Fibroblast of lung (primary cell): ENCODE measurements around the gene RAB6A.

Experiments used
- EZH2 ChIP-seq: IDR thresholded peaks from 2 replicates; pipeline ENCODE4 v1.5.1; 2012; ENCODE audit warnings: low read length, control low read depth, mild to moderate bottlenecking; ENCODE audit errors: missing control alignments
- TF ChIP-seq, protein P1 (sequence below), 2 donors: IDR thresholded peaks in 1 of 2; conservative IDR thresholded peaks in 1 of 2; 1 replicate in 1 of 2; 2 replicates in 1 of 2; pipeline ENCODE4 v1.5.1; 2011 to 2012; ENCODE audit warnings: low read length in 2 of 2, control low read depth in 1 of 2, inconsistent platforms in 1 of 2, low read depth in 1 of 2, mild to moderate bottlenecking in 1 of 2

GRCh38 chr11:73648571-73649046, 112.3 kb downstream of the RAB6A start:
- TF ChIP-seq EZH2, result no peak
- TF ChIP-seq, protein P1, sequence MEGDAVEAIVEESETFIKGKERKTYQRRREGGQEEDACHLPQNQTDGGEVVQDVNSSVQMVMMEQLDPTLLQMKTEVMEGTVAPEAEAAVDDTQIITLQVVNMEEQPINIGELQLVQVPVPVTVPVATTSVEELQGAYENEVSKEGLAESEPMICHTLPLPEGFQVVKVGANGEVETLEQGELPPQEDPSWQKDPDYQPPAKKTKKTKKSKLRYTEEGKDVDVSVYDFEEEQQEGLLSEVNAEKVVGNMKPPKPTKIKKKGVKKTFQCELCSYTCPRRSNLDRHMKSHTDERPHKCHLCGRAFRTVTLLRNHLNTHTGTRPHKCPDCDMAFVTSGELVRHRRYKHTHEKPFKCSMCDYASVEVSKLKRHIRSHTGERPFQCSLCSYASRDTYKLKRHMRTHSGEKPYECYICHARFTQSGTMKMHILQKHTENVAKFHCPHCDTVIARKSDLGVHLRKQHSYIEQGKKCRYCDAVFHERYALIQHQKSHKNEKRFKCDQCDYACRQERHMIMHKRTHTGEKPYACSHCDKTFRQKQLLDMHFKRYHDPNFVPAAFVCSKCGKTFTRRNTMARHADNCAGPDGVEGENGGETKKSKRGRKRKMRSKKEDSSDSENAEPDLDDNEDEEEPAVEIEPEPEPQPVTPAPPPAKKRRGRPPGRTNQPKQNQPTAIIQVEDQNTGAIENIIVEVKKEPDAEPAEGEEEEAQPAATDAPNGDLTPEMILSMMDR (conservative IDR thresholded peaks at IDR 0.05 in 1 of 2, IDR thresholded peaks at IDR 0.05 in 1 of 2; ENCODE audit: low read depth in 1 of 2, low read length in 2 of 2), result no peak
